ENCODE data around the gene CNOT6L. TPM values are rescaled to one million over a fixed set of nuclear protein-coding genes. Genes with fewer than 3 reads are reported as not detected.

The CNOT6L gene
- polyA plus RNA-seq, 1 donor (not counting 4 experiments of a cell fraction or from before 2014, with no cell fraction given) = 12.0 TPM

- Histone ChIP-seq H3K79me2 (ENCODE audit: control insufficient read depth, insufficient read depth, low read length) (no peaks in the 10 kb centered on the region), H4K20me1 (ENCODE audit: control insufficient read depth, extremely low read depth, insufficient read depth, low read length) (no peaks in the 10 kb centered on the region), H3K9me1 (ENCODE audit: control insufficient read depth, extremely low read depth, insufficient read depth, low read length) (no peaks in the 10 kb centered on the region), H3K36me3 (ENCODE audit: control insufficient read depth in 2 of 2, extremely low read depth in 1 of 2, insufficient read depth in 2 of 2, low read length in 2 of 2) (no peaks in the 10 kb centered on the region), H3K9me3 (ENCODE audit: control insufficient read depth, low read depth, low read length) (no peaks in the 10 kb centered on the region), H3K4me3 (ENCODE audit: control insufficient read depth in 2 of 3, extremely low read depth in 1 of 3, insufficient read depth in 2 of 3, low read depth in 1 of 3, low read length in 3 of 3) (no peak overlapping the region), H3K27me3 (ENCODE audit: control insufficient read depth, extremely low read depth, insufficient read depth, low read length) (no peaks in the 10 kb centered on the region), H3K4me1 (ENCODE audit: control insufficient read depth, extremely low read depth, insufficient read depth, low read length) (peaks cover 16% of the 10 kb centered on the region), H3K27ac (ENCODE audit: control insufficient read depth, insufficient read depth, low read length) (no peak overlapping the region), H3K9ac (ENCODE audit: control insufficient read depth, extremely low read depth, insufficient read depth, low read length) (no peak overlapping the region), H3K4me2 (ENCODE audit: control insufficient read depth, extremely low read depth, insufficient read depth, low read depth, low read length) (peak overlapping the region; percentile 14), H2AFZ (ENCODE audit: control insufficient read depth, low read length) (no peak overlapping the region)
- TF ChIP-seq EZH2 (IDR thresholded peaks at IDR 0.05; ENCODE audit: low read length) (no peak), CTCF (optimal IDR thresholded peaks at IDR 0.05 in 1 of 3, IDR thresholded peaks at IDR 0.05 in 1 of 3, conservative IDR thresholded peaks at IDR 0.05 in 1 of 3; ENCODE audit: extremely low read depth in 1 of 3, insufficient read depth in 2 of 3, low read length in 3 of 3) (no peak)
- dilution Hi-C loops (cut with MboI; ENCODE audit: extremely low pct_ligation_motif_present, low sequenced_read_pairs) = no loop called here
- no peak for DNase-seq (ENCODE audit: low read depth, low spot score)
- FAIRE-seq = no peak
Measured at GRCh38 chr4:77665381-77666069, 153.6 kb downstream of the CNOT6L start.

Small RNAs within 50 kb of the gene (small RNA-seq; reads per million reads assigned to genes)
- gene AC112225.1 (ENCODE audit: insufficient read length in 3 of 3, low read depth in 3 of 3, low replicate concordance in 1 of 3) (0 reads per million in 3 experiments), gene RF00612 (ENCODE audit: insufficient read length in 3 of 3, low read depth in 3 of 3, low replicate concordance in 1 of 3) (0 reads per million in 3 experiments)

Other genes starting within 250 kb of the CNOT6L start
- not detected in 3 replicates for gene CXCL13, start 213.5 kb downstream of the CNOT6L start, polyA plus RNA-seq
- 30.7 to 71.4 TPM (median 31.6 TPM) in 3 replicates for gene MRPL1, start 43.5 kb upstream of the CNOT6L start, polyA plus RNA-seq
- gene FRAS1, start 238.0 kb upstream of the CNOT6L start, polyA plus RNA-seq = 3.4 to 4.1 TPM (median 3.5 TPM) in 3 replicates

All from keratinocyte (primary cell).